Measurements from ENCODE around the gene MAST4.
"Not testable (repeated sequence)": the region's sequence is repeated elsewhere in the genome, so short reads cannot be mapped to it uniquely, and the experiment has no call there.

MAST4 gene

DNA sequence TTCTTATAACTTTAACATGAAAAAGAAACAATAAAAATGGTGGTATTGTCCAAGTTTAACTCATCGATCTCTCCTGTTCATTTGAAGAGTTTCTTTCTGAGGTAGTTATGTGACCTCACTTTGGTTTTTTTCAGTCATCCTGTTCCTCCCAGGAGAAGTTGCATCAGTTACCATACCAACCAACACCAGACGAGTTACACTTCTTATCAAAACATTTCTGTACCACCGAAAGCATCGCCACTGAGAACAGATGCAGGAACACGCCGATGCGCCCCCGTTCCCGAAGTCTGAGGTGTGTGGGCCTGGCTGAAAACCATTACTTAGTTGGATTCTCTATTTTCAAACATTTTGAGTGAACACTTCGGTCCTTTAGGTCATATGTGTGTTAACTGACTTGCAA, 504.1 kb downstream of the MAST4 start:
- DNase-seq: peak; percentile 43 to 53

- DNase-seq: no peak
These were observed 506.5 kb downstream of the MAST4 start for GRCh38 chr5:67102708-67103107.

DNA sequence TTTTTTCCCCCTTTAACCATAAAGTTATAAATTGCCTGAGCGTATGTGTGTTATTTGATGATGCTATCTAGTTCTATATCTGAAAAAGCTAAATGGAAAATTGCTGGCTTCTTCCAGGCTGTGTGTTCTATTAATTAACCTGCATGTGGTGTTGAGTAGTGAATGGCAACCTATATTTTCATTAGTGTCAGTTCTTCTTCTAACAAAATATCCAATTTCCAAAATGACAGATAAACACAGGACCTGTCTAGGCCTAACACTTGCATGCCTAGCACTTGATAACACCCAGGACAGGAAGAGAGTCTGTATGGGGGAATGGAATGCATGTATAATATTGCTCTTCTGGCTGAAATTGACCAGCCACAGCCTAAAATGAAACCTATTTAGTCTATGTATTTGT, 508.7 kb downstream of the MAST4 start:
- no peak for DNase-seq

DNA sequence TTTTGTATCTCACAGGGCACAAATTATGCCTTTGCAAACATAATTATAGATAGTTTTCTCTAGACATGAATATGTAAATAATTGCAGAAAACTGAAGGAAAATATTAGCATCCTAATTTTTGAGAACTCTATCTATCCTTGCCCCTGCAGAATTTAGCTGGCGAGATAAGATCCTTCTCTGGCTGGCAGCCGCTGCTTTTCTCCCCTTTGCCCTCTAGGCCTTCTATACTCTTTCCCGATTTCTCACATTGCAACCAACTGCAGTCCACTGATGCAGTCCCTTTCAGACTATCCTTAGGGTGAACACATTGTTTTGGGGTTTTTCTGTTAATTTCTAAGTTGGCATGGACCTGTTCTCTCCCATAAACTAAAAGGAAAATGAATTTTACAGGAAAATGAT, 509.1 kb downstream of the MAST4 start:
- DNase-seq: no peak

GRCh38 chr5:67106626-67107342, 510.6 kb downstream of the MAST4 start:
- DNase-seq: no peak

- no peak for DNase-seq
These were observed 515.6 kb downstream of the MAST4 start for GRCh38 chr5:67111779-67112178.

- DNase-seq: no peak
These were observed 519.1 kb downstream of the MAST4 start for GRCh38 chr5:67115246-67115645.

DNA sequence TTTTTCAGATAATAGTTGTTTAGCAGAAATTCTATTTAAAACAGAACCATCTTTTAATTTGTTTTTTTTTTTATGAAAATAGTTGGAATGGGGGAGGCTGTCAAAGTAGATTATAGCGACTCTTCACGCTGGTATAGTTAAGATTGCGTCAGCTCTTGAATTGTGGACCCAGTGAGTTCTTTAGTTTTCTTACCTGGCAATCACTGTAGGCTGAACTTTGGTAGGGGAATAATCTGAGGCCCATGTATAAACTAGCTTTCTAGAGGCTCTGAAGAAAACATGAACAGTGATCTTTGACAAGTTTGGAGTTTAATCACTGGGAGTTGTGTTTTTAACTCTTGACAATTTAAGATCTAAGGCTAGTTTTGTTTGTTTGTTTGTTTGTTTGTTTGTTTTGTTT, 519.6 kb downstream of the MAST4 start:
- no peak for DNase-seq

- DNase-seq: no peak
These were observed 521.9 kb downstream of the MAST4 start for GRCh38 chr5:67118050-67118620.

DNA sequence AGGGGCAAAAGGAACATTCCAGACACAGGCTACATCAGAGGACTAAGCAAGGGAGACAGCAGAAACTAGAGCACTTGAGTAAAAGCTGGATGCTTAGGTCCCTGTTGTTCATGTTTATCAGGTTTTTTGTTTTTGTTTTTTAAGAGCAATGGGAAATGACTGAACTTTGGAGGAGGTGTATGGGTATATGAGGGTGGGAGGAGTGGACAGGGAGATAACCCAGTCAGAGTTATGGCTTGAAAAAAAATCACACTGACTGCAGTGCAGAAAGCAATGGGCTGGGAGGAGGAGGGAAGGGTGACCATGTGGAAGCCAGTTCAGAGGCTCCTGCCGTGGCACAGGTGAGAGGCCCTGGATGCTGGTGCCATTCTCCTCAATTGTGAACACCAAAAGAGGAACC, 522.8 kb downstream of the MAST4 start:
- no peak for DNase-seq

DNA sequence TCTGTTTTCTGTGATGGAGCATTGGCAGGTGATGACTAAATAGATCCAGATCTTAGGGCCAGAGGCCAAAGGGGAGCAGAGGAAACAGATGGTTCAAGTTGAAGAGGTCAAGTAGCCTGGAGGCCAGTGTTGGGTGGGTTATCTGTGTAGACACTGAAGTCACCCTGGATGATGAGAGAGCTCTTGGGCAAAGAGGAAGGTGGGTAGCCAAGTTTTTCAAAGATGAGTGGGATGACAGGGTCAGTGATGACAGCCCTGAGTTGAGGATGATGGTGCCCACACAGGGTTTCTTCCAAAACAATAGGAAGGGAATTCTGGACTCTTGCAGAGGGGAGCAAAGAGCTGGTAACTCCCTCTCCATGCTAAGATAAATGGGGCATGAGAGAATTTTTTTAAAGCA, 523.8 kb downstream of the MAST4 start:
- no peak for DNase-seq

DNA sequence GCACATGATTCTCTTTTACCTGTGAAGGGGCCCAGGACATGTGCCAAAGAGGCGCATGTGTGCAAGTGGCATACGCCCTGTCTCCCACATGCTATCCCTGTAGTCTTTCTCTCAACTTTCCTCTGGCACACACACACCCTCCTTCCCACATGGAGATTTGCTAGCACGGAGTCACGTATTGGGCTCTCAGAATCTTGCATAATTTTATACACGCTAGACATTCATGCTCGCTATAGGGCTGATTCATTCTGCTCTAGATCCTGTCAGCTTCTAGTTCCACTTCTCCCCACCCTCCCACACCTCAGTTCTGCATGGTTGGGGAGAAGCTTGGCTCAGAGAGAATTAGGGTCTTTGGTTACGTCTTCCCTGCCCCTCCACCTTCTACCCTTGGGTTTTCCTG, 527.6 kb downstream of the MAST4 start:
- DNase-seq: no peak

DNA sequence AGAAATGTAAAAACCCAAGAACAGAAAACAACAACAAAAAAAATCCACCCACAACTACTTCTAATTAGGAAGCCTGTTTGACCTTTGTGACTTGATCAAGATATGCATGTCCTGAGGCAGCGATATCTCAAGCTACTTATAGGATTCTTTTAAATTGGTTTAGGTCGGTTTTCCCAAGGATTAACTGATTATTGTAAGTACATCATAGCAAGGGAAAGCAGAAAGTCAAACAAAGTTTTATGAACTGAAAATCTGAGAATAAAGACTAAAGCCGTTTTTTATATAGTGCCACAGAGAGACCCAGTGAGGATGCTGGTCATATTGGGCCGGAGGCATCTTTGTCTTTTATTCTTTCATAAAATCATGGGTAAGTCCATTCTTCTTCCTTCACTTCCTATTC, 528.4 kb downstream of the MAST4 start:
- no peak for DNase-seq

DNA sequence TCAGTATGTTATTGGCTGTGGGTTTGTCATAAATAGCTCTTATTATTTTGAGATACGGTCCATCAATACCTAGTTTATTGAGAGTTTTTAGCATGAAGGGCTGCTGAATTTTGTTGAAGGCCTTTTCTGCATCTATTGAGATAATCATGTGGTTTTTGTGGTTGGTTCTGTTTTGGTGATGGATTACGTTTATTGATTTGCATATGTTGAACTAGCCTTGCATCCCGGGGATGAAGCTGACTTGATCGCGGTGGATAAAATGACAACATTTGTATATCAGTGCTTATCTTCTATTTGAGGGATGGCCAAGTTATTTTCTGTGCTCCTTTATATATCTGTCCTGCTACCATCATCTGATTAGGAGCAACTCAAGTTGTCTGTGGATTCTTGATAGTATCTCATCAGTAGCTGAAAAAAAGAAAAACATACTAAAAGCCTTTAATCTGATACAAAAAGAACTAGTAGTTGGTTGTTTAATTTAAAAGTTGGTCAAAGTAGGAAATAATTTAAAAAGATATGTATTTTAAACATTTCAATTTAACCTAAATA, 531.2 kb downstream of the MAST4 start:
- DNase-seq: not testable (repeated sequence)

DNA sequence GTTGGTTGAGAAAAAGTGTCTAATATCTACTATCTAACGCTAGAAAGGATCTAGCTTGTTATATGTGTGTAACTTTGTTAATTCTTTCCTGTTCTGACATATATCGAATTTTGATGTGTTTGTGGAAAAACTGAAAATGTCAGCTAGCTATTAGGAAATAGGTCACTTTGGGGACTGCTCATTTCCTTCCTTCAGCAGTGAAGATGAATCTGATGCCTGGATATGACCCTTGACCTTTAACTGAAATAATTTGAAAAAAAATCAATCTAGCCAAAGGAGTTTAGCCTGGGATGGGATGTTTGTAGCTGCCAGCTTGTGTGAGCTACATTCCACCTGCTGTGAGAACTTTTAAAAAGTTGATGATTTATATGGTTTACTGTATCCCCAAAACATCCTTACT, 533.6 kb downstream of the MAST4 start:
- DNase-seq: no peak

DNA sequence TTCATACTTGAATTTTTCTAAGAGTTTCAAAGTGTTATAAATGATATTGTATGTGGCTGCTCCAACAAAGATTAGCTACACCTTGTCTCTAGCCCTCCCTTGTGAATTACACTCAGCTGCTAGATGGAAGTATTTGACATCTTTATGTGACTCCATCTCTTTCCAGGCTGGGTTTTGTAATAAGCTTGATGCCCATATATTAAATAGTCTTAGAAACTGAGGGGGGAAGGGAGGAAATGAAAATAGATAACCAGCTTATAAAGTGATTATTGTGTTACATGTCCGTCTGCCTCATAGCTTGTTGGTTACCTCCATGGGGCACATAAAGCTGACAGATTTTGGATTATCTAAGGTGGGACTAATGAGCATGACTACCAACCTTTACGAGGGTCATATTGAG, 537.0 kb downstream of the MAST4 start:
- no peak for DNase-seq

DNA sequence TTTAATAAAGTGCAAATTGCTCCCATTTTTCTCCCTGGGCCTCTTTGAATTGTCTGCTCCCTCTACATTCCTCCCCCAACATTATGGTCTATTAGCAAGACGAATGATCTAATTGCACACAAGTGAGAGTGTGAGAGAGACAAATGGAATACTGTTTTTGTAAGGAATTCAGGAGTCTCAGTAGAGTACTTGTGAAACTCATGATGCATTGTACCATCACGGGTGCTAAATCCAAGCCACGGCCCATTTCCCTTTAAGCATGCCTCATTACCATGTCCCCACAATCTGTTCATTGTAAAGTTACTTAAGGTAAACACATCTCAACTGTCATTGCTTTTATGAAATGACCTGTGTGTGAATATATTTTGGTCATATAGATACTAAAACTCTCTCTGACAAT, 537.6 kb downstream of the MAST4 start:
- DNase-seq: no peak

- DNase-seq: no peak
These were observed 539.3 kb downstream of the MAST4 start for GRCh38 chr5:67135381-67135984.

DNA sequence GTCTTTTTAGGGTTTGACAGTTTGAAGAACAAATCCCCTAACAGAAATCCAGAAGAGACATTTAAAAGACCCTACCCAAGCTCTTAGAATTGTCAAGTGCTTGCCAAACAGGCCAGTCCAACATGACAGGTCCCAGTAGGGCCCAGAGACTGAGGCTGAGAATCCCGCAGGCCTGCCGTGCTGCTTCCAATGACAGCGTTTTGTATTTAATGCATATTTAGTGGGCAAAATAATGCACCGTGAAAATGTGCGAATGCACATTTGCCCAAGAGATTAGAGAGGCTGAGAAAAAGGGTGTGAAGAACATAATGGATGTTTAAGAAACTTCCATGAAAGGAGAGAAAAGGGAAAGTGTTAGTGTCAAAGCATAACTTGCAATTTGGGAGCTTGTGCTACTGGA, 542.8 kb downstream of the MAST4 start:
- DNase-seq: no peak

DNA sequence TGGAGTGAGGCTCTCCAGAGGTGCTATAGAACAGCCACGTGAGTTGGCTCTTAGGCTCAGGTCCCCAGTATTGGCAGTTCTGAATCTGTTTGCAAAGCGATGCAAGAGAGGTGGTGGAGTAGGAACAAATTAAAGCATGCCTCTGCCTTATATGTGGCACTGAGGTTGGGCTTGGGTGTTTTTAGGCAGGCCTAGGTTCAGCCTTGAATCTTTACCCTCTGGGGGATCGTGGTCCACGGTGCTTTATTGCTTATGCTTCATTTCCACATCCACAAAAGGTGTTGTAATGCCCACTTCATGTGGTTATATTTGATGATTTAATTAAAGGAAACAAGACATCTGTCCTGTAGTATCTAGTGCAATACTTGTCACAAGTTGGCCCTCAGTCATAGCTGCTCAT, 544.2 kb downstream of the MAST4 start:
- DNase-seq: no peak

DNA sequence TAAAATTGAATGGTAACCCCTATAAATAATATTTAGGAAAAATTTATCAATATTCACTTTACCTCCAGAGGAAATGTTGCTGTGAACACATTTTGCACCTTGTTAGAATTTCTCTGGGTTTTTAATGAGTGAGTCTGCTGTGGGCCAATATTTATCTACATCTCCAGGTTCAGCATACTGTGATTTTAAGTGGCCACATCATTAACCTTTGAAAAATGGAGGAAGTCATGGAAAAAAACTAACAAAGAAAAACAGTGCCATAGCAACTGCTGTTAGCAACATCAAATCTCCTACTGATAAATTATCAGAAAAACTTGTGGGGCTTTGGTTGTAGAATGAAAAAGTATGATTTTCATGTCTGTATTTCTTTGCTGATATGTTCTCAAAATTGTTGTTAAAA, 545.5 kb downstream of the MAST4 start:
- DNase-seq: no peak

GRCh38 chr5:67142816-67143215, 546.6 kb downstream of the MAST4 start:
- no peak for DNase-seq

GRCh38 chr5:67143549-67143948, 547.4 kb downstream of the MAST4 start:
- no peak for DNase-seq

- DNase-seq: no peak
These were observed 548.0 kb downstream of the MAST4 start for GRCh38 chr5:67144183-67144639.
